ENCODE data around the gene ZNF217. TPM values are rescaled to one million over a fixed set of nuclear protein-coding genes. Genes with fewer than 3 reads are reported as not detected.

The ZNF217 gene
- total and polyA plus RNA-seq, 2 of the 8 experiments (the other 6 are each of a cell fraction or from before 2014, with no cell fraction given): 15.3 to 87.9 TPM

DNA sequence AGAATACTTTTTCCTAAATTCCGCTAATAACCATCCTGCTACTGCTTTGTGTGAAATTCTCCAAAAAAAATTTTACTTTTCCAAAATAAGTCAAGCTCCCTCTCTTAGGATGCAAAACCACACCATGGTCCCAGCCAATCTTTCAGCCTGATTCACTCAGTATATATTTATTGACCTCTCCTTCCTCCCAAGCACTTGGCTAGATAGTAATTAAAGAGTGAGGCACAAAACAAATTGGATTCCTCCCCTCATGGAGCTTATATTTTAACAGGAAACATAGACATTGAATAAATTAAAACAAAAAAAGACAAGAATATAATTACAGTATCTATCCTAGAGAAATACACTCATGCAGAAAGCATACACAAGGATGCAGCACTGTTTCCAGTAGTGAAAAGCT, 9.0 kb upstream of the ZNF217 start:
- Histone ChIP-seq H4K5ac (ENCODE audit: insufficient read length, low read depth, low read length) (no peak overlapping the region), H3K14ac (ENCODE audit: insufficient read length) (no peak overlapping the region), H3K9me3 (ENCODE audit: insufficient read depth in 2 of 2, low read depth in 1 of 2, low read length in 1 of 2) (no peaks in the 10 kb centered on the region), H2BK120ac (replicated peaks; ENCODE audit: low read depth, low read length) (no peak overlapping the region), H3K23me2 (ENCODE audit: low read depth, low read length) (no peaks in the 10 kb centered on the region), H3K79me2 (ENCODE audit: control insufficient read depth in 1 of 2, insufficient read depth in 2 of 2, low read length in 2 of 2) (no peaks in the 10 kb centered on the region), H3K4me1 (replicated peaks in 1 of 4; ENCODE audit: control insufficient read depth in 3 of 4, insufficient read depth in 4 of 4, low read length in 3 of 4) (peaks cover 3 to 8% (median 6%) of the 10 kb centered on the region in 4 experiments; a peak in 6 of 7 replicates), H2AFZ (ENCODE audit: low read length) (no peak overlapping the region), H2AK5ac (ENCODE audit: low read depth, low read length) (no peak overlapping the region), H3K27me3 (replicated peaks in 1 of 4; ENCODE audit: control insufficient read depth in 3 of 4, extremely low read depth in 1 of 4, insufficient read depth in 3 of 4, low read length in 3 of 4) (no peaks in the 10 kb centered on the region), H2BK20ac (ENCODE audit: low read length) (no peak overlapping the region), H3K4me2 (ENCODE audit: insufficient read depth in 1 of 2, low read depth in 2 of 2, low read length in 2 of 2) (no peak overlapping the region), H2BK15ac (ENCODE audit: low read length) (no peak overlapping the region), H2BK5ac (ENCODE audit: low read depth, low read length) (no peak overlapping the region), H3K79me1 (ENCODE audit: low read depth, low read length) (no peaks in the 10 kb centered on the region), H3K4me3 (ENCODE audit: extremely low read depth in 1 of 4, insufficient read depth in 2 of 4, low read depth in 3 of 4, low read length in 4 of 4) (no peak overlapping the region), H2BK12ac (ENCODE audit: low read depth, low read length) (no peak overlapping the region), H3K36me3 (ENCODE audit: control insufficient read depth in 2 of 4, insufficient read depth in 4 of 4, low read length in 3 of 4) (no peaks in the 10 kb centered on the region), H3K4ac (replicated peaks; ENCODE audit: insufficient read length, low read depth, low read length) (no peak overlapping the region), H3K18ac (ENCODE audit: extremely low read depth, low read length) (no peak overlapping the region), H4K91ac (replicated peaks; ENCODE audit: insufficient read length, low read length) (no peak overlapping the region), H3K27ac (ENCODE audit: low read depth, low read length) (no peak overlapping the region), H3K23ac (ENCODE audit: insufficient read length) (no peak overlapping the region), H3K9ac (replicated peaks in 1 of 4; ENCODE audit: extremely low read depth in 1 of 4, low read depth in 3 of 4, low read length in 3 of 4) (no peak overlapping the region), H4K20me1 (replicated peaks in 1 of 2; ENCODE audit: control insufficient read depth in 1 of 2, insufficient read depth in 2 of 2, low read length in 2 of 2) (no peaks in the 10 kb centered on the region), H4K8ac (ENCODE audit: extremely low read depth, insufficient read depth, low read length) (no peak overlapping the region), H3K56ac (replicated peaks; ENCODE audit: insufficient read length, low read depth, low read length) (no peak overlapping the region)
- ChIA-PET POLR2A (ENCODE audit: partially characterized antibody) (interaction anchor here (0.6 to 1.6 kb wide), 2 partner anchors 19 to 41 kb away, joined by 3 to 4 read pairs; no protein-coding TSS in a partner anchor), CTCF (ENCODE audit: partially characterized antibody) (interaction anchor here (0.7 to 1.6 kb wide), 4 partner anchors 13 to 126 kb away, joined by 3 to 7 read pairs (median 4); no protein-coding TSS in a partner anchor)
- no peak for DNase-seq (ENCODE audit: low read depth in 1 of 2, low spot score in 2 of 2)
- 91% methylated on average over 1 of the region's 1 CpG; no CpG with 5 or more reads in 1 of the 2 experiments for WGBS, 2 experiments (ENCODE audit: extremely low coverage in 1 of 2, insufficient coverage in 1 of 2, insufficient read length in 1 of 2, insufficient replicate concordance in 2 of 2, low coverage in 1 of 2, low lambda C conversion rate in 2 of 2, missing lambda C conversion rate in 1 of 2)
- no peak for FAIRE-seq
- TF ChIP-seq SRF (IDR thresholded peaks at IDR 0.05; ENCODE audit: low read depth, low read length): no peak
- no peak for TF ChIP-seq RXRA (IDR thresholded peaks at IDR 0.05; ENCODE audit: insufficient read depth, low read depth, low read length)
- TF ChIP-seq, protein P1, sequence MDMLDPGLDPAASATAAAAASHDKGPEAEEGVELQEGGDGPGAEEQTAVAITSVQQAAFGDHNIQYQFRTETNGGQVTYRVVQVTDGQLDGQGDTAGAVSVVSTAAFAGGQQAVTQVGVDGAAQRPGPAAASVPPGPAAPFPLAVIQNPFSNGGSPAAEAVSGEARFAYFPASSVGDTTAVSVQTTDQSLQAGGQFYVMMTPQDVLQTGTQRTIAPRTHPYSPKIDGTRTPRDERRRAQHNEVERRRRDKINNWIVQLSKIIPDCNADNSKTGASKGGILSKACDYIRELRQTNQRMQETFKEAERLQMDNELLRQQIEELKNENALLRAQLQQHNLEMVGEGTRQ (IDR thresholded peaks at IDR 0.05; ENCODE audit: low read length): no peak
- TF ChIP-seq TBP (IDR thresholded peaks at IDR 0.05; ENCODE audit: low read depth, low read length): no peak
- no peak for TF ChIP-seq CBX8 (IDR thresholded peaks at IDR 0.05; ENCODE audit: borderline replicate concordance, low read depth, low read length)
- TF ChIP-seq RFX5 (IDR thresholded peaks at IDR 0.05; ENCODE audit: borderline replicate concordance, low read depth, low read length): no peak
- no peak for TF ChIP-seq SAP30 (IDR thresholded peaks at IDR 0.05; ENCODE audit: insufficient read depth, insufficient replicate concordance, low read length)
- TF ChIP-seq CEBPB (IDR thresholded peaks at IDR 0.05; ENCODE audit: low read depth, low read length): no peak
- no peak for TF ChIP-seq JUN (IDR thresholded peaks at IDR 0.05; ENCODE audit: low read depth, low read length)
- no peak for TF ChIP-seq BCL11A (IDR thresholded peaks at IDR 0.05; ENCODE audit: low read depth in 2 of 2, low read length in 2 of 2)
- TF ChIP-seq EZH2 (IDR thresholded peaks at IDR 0.05; ENCODE audit: low read depth, low read length, severe bottlenecking): no peak

All from H1 (cell line).